NB4 (cell line): ENCODE results near the gene MDH1.
"Not testable (repeated sequence)": the region's sequence is repeated elsewhere in the genome, so short reads cannot be mapped to it uniquely, and the experiment has no call there.

Source experiments
- DNase-seq: peaks from one replicate; pipeline ENCODE4 v3.0.0; 2010; ENCODE audit warnings: low read depth
- H3K4me3 ChIP-seq: one replicate; pipeline ENCODE4 v1.5.1; 2011; ENCODE audit warnings: mild to moderate bottlenecking, low read depth, low read length, moderate library complexity
- MYC ChIP-seq: IDR thresholded peaks from 2 replicates; pipeline ENCODE4 v1.6.1; 2011; ENCODE audit warnings: low read depth, low read length
- POLR2A ChIP-seq: IDR thresholded peaks from 2 replicates; pipeline ENCODE4 v1.6.1; 2011; ENCODE audit warnings: mild to moderate bottlenecking; ENCODE audit not compliant: insufficient read length; ENCODE audit errors: extremely low read depth
- TF ChIP-seq, protein P1 (sequence below): IDR thresholded peaks from 2 replicates; pipeline ENCODE4 v1.6.1; 2011; ENCODE audit warnings: low read depth, low read length
- TF ChIP-seq, protein P2 (sequence below): IDR thresholded peaks from one replicate; pipeline ENCODE4 v1.5.1; 2012; ENCODE audit warnings: low read depth, low read length

MDH1 gene

DNA sequence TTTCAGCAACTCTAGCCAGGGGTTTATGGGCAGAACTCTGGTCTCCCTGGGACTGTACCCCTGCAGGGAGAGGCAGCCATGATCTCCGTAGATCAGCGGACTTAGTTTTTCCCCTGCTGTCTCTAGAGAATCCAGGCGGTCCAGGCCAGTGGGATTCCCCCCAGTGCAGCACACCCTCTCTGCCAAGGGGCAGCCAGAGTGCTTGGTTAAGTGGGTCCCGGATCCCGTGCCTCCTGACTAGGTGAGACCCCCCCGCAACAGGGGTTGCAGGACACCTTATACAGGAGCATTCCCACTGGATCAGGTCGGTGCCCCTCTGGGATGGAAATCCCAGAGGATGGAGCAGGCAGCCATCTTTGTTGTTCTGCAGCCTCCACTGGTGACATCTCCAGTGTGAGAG lies 33.5 kb upstream of the MDH1 start:
- TF ChIP-seq POLR2A (no peak), MYC (no peak)
- TF ChIP-seq, protein P1, sequence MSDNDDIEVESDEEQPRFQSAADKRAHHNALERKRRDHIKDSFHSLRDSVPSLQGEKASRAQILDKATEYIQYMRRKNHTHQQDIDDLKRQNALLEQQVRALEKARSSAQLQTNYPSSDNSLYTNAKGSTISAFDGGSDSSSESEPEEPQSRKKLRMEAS = no peak
- TF ChIP-seq, protein P2, sequence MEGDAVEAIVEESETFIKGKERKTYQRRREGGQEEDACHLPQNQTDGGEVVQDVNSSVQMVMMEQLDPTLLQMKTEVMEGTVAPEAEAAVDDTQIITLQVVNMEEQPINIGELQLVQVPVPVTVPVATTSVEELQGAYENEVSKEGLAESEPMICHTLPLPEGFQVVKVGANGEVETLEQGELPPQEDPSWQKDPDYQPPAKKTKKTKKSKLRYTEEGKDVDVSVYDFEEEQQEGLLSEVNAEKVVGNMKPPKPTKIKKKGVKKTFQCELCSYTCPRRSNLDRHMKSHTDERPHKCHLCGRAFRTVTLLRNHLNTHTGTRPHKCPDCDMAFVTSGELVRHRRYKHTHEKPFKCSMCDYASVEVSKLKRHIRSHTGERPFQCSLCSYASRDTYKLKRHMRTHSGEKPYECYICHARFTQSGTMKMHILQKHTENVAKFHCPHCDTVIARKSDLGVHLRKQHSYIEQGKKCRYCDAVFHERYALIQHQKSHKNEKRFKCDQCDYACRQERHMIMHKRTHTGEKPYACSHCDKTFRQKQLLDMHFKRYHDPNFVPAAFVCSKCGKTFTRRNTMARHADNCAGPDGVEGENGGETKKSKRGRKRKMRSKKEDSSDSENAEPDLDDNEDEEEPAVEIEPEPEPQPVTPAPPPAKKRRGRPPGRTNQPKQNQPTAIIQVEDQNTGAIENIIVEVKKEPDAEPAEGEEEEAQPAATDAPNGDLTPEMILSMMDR = no peak
- DNase-seq = no peak
- H3K4me3 ChIP-seq = no peak overlapping the region

DNA sequence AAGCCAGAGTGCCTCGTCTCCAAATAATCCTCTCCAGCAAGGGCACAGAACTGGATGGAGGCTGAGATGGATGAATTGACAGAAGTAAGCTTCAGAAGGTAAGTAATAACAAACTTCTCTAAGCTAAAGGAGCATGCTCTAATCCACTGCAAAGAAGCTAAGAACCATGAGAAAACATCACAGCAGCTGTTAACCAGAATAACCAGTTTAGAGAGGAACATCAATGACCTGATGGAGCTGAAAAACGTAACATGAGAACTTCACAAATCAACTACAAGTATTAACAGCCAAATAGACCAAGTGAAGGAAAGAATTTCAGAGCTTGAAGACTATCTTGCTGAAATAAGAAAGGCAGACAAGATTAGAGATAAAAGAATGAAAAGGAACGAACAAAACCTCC lies 32.8 kb upstream of the MDH1 start:
- DNase-seq = no peak
- no peak overlapping the region for H3K4me3 ChIP-seq
- TF ChIP-seq, protein P1 = no peak
- TF ChIP-seq MYC (no peak), POLR2A (no peak)
- TF ChIP-seq, protein P2 = no peak

DNA sequence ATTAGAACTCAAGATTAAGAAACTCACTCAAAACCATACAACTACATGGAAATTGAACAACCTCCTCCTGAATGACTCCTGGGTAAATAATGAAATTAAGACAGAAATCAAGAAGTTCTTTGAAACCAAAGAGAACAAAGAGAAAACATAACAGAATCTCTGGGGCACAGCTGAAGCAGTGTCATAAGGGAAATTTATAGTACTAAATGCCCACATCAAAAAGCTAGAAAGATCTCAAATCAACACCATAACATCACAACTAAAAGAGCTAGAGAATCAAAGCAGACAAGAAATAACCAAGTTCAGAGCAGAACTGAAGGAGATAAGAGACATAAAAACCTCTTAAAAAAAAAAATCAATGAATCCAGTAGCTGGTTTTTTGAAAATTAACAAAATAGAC lies 30.9 kb upstream of the MDH1 start:
- DNase-seq, H3K4me3 ChIP-seq: not testable (repeated sequence)

DNA sequence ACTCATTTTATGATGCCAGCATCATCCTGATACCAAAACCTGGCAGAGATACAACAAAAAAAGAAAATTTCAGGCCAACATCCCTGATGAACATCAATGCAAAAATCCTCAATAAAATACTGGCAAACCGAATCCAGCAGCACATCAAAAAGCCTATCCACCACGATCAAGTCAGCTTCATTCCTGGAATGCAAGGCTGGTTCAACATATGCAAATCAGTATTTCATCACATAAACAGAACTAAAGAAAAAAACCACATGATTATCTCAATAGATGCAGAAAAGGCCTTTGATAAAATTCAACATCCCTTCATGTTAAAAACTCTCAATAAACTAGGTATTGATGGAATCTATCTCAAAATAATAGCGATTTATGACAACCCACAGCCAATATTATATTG lies 29.8 kb upstream of the MDH1 start:
- not testable (repeated sequence) for DNase-seq, H3K4me3 ChIP-seq

DNA sequence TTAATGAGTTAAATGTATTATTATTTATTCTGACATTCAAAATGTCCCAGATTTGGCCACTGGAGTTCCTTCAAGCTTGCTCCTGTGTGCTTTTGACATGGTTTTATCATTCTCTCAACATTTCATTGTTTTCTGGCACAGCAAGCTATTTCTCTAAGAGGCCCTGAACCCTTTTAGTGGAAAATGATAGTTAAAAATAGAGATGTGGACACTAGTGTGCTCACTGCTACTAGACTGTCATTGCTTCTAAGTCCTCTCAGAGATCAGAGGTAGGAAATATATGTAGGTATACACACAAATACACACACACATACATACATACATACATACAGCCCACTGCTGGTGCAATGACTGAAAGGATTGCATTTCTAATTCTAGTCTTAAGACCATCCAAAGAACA lies 26.0 kb upstream of the MDH1 start:
- DNase-seq = no peak
- TF ChIP-seq, protein P2 = no peak
- no peak for TF ChIP-seq POLR2A
- TF ChIP-seq MYC = no peak
- TF ChIP-seq, protein P1 = no peak
- no peak overlapping the region for H3K4me3 ChIP-seq

DNA sequence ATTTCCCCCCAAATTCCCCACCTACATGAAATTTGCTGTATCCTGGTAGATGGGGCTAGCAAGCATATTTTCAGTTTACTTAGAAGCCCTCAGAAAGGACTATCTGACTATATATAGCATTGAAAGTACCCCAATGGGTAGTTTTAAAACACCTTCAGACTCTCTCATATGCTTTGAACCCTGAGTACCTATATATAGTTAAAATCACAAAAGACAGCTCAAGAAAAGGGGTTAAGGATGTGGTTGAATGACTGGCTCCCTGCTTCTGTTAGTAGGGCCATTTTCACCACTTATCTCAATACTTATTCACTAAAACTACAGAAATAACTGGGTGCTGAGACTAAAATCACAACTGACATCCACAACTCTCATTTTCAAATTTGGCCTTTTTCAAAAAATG lies 19.0 kb upstream of the MDH1 start:
- TF ChIP-seq POLR2A = no peak
- TF ChIP-seq, protein P1 = no peak
- no peak for TF ChIP-seq MYC
- TF ChIP-seq, protein P2 = no peak
- H3K4me3 ChIP-seq = no peak overlapping the region
- no peak for DNase-seq

DNA sequence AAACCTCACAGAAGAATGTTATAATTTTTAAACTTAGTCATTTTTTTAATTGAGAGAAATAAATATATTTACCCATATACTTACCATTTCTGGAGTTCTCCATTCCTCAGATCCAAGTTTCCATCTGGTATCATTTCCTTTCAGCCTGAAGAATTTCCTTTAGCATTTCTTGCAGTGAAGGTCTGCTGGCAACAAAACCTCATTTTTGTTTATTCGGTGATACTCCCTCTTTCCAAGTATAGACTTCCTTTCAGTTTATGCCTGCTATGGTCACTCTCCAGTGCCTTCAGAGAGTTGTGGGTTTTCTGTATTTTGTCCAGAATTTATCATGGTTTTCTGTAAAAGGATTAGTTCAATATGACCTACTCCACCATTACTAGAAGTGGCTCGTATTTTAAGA lies 17.5 kb upstream of the MDH1 start:
- TF ChIP-seq, protein P2 = no peak
- no peak for TF ChIP-seq POLR2A
- no peak for TF ChIP-seq MYC
- TF ChIP-seq, protein P1 = no peak
- no peak for DNase-seq
- H3K4me3 ChIP-seq = no peak overlapping the region
